ENCODE data around the gene OBP2B.
"Not testable (repeated sequence)": the region's sequence is repeated elsewhere in the genome, so short reads cannot be mapped to it uniquely, and the experiment has no call there.

OBP2B gene

DNA sequence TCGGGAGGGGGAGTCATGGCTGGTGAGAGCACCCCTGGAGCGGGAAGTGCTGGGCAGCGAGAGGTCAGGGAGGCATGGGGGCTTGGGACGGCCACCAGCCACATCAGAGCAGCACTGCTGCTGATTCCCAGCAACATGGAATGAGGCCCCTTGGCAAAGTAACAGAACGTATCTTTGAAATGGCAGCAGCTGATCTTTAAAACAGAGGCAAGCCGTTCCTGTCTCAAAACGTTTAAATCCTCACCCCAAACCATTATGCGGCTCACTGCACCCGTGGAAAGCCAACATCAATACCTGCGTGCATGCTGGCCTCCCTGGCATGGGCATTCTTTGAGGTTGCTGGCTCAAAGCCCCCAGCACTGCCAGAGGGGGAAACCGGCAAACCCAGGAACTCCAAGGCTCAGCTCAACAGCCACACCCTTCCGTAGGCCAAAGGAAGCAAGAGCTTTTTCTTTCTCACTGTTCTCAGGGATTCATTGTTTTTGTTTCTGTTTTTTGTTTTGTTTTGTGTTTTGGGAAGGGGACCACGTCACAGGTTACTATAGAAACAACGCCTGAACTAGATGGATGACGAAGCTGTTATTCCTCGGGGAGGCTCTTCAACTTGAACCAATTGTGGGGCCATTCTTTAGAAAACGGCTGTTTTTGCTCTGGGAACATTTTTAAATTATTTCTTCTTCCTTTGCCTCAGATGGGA lies 28.1 kb upstream of the OBP2B start:
- no peak for DNase-seq (ENCODE audit: extremely low read depth, low read depth)
- TF ChIP-seq, protein P1, sequence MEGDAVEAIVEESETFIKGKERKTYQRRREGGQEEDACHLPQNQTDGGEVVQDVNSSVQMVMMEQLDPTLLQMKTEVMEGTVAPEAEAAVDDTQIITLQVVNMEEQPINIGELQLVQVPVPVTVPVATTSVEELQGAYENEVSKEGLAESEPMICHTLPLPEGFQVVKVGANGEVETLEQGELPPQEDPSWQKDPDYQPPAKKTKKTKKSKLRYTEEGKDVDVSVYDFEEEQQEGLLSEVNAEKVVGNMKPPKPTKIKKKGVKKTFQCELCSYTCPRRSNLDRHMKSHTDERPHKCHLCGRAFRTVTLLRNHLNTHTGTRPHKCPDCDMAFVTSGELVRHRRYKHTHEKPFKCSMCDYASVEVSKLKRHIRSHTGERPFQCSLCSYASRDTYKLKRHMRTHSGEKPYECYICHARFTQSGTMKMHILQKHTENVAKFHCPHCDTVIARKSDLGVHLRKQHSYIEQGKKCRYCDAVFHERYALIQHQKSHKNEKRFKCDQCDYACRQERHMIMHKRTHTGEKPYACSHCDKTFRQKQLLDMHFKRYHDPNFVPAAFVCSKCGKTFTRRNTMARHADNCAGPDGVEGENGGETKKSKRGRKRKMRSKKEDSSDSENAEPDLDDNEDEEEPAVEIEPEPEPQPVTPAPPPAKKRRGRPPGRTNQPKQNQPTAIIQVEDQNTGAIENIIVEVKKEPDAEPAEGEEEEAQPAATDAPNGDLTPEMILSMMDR (IDR thresholded peaks at IDR 0.05; ENCODE audit: low read depth, low read length) = no peak

- not testable (repeated sequence) for DNase-seq (ENCODE audit: extremely low read depth, low read depth)
Measured at GRCh38 chr9:133236291-133237034, 27.4 kb upstream of the OBP2B start.

DNA sequence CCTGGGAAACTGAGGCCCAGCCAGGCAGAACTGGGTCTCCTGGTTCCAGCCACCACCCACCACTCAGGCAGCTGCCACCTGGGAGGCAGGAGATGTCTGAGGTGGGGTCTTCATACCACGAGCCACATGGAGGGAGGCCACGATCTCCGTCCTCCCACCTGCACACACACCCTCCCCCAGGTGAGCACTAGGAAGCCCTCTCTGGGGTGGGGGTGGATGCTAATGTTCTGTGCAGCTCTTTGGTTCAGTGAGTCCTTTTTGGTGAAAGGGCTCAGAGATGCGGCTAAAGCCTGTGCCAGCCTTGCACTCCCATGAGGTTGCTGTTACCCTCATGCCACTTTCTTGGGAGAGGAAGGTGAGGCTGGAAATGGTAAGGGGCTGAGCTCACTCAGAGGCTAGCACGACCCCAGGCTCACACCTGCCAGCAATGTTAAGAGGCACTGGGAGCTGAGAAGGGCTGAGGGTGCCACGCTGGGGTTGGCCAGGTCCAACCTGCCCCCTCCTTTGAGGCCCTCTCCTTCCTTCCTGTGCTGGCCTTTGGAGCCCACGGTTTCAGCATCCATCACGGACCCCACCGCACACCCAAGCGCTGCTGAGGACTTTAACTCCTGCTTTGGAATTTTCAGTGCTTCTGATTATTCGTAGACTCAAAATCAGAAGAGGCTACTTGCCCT lies 26.6 kb upstream of the OBP2B start:
- TF ChIP-seq, protein P1 (IDR thresholded peaks at IDR 0.05; ENCODE audit: low read depth, low read length) = no peak
- DNase-seq (ENCODE audit: extremely low read depth, low read depth) = no peak

GRCh38 chr9:133234577-133235322 lies 25.7 kb upstream of the OBP2B start:
- DNase-seq (ENCODE audit: extremely low read depth, low read depth) = no peak
- TF ChIP-seq, protein P1 (IDR thresholded peaks at IDR 0.05; ENCODE audit: low read depth, low read length) = no peak

DNA sequence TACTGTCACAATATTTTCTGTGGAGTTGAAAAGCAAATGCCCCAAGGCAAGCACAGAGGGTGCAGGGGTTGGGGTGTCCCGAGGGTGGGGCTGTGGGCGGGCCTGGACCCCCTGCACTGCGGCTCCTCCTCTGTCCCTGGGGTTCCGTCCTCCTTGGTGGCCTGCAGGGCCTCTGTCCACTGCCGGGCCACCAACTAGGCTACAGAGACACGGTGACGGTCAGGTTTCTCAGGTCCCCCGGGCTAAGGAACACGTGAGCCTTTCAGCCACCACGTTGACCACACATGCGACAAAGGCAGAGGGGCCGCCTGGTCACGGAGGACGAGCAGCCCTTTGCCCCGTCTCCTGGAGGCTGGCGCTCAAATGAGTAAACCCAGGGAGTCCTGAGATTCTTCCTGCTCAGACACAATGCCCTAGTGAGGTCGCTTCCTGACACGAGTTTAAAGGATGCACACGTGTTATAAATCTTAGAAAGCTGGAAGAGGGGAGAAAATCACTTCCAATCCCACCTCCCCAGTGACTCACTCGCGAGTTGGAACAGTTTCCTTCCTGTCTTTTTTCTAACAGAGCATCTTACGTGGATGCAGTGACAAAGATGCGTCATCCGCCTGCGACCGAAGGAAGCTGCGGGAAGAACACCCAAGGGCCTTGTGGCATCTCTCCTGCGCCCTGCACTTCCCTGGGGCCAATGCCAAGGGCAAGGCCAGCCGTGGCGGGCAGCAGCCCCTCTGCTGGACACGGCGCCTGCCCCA lies 24.8 kb upstream of the OBP2B start:
- TF ChIP-seq, protein P1 (IDR thresholded peaks at IDR 0.05; ENCODE audit: low read depth, low read length) = no peak
- DNase-seq (ENCODE audit: extremely low read depth, low read depth) = no peak

DNA sequence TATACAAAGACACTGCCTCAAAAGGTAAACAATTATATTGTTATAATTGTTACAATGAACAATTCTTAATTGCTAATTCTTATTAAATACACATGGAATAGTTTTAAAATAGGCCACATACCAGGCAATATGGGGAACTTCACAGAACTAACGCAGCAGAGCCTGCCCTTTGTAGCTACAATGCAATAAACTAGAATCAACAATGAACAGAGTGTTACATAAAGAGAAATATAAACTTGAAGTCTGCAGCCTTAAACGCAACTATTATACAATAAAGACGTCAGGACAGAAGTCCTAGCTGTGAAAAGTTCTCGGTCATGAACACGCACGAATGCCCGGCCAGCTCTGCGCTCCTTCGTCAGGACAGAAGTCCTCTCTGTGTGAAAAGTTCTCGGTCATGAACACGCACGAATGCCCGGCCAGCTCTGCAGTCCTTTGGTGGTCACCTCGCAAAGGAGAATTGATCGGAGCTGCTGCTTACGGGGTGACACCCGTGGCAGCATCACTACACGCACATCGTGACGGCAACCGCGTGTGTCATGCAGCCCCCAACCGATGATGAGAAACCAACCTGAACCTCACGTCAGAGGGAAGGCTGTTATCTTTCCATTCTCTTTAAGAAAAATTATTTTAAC lies 23.0 kb upstream of the OBP2B start:
- DNase-seq (ENCODE audit: extremely low read depth, low read depth) = not testable (repeated sequence)

- DNase-seq (ENCODE audit: extremely low read depth, low read depth) = not testable (repeated sequence)
Measured at GRCh38 chr9:133230514-133230913, 21.5 kb upstream of the OBP2B start.

- TF ChIP-seq, protein P1 (IDR thresholded peaks at IDR 0.05; ENCODE audit: low read depth, low read length) = no peak
- no peak for DNase-seq (ENCODE audit: extremely low read depth, low read depth)
Measured at GRCh38 chr9:133230093-133230492, 21.0 kb upstream of the OBP2B start.

DNA sequence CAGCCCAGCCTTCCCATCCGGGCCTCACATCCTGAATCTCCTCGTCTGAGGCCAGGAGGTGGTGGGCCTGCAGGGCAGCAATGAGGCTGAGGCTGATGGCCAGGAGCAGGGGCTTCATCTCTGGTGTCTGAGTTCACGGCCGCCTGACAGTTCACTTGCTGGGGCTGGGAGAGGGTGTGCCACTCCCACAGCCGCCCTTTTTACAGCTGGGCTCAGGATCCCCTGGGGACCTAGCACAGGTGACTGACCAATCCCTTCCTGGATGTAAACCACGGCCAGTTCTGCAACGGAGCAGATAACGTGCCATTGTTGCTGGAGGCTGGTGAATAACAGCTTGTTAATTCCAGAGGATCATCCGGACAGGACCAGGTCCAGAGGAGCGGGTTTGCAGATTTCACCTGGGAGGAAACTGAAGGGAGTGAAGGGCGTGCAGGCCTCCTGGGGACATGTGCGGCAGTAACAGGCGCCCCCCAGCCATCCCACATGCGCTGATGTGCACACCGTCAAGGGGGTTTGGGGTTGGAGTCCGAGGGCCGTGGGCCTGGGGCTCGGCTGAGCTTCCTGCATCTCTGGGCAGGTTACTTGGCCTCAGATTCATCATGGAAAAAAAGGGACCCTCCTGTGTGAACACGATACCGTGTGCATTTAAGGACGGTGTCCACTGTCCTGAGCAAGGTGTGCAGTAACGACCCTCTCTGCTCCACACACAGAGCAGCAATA lies 19.6 kb upstream of the OBP2B start:
- DNase-seq (ENCODE audit: extremely low read depth, low read depth) = not testable (repeated sequence)

DNA sequence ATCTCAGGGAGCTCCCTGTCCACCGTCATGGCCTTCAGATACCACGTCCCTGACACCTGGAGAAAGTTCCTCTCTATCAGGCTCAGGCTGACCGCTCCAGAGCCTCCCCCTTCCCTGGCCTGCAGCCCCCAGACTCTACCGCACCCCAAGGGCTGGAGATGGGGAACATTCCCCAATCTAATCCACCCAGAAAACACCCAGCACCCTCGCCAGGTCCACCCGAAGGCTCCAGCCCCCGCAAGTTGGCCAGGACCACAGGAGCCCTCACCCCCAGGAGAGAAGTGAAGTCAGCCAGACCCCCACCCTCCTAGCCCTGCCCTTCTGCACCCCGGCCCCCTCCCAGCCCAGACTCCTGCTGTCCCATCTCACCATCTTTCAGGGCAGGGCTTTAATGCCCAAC lies 18.9 kb upstream of the OBP2B start:
- not testable (repeated sequence) for DNase-seq (ENCODE audit: extremely low read depth, low read depth)

Data from AG09319 (cell line).